WTC11 (cell line): ENCODE data around the gene CLPSL1.

ENCODE experiments used
- CTCF ChIP-seq: fragments of 200-600 bp; IDR thresholded peaks from 2 replicates; pipeline ENCODE4 v1.8.0; 2022; ENCODE audit warnings: antibody characterized with exemption
- PREB ChIP-seq: sonication (generic); formaldehyde crosslinking; IDR thresholded peaks from 2 replicates; pipeline ENCODE4 v1.8.1; 2022; ENCODE audit warnings: mild to moderate bottlenecking, missing genetic modification reagents, moderate library complexity, borderline replicate concordance

GRCh38 chr6:35775031-35775430 lies 5.8 kb upstream of the CLPSL1 start:
- TF ChIP-seq PREB (no peak), CTCF (no peak)
